Esophagus muscularis mucosa (tissue), 4 donors: ENCODE measurements around the gene GALNTL6. TPM values are rescaled to one million over a fixed set of nuclear protein-coding genes. Genes with fewer than 3 reads are reported as not detected.

Experiments used
- DNase-seq: peaks from one replicate; pipeline ENCODE4 v3.0.0-alpha.2; 2017; ENCODE audit errors: extremely low spot score
- H3K27ac ChIP-seq, 4 donors: fragments of 200-600 bp; sonication (generic); replicated peaks in 1 of 4; 1 replicate in 3 of 4; 2 replicates in 1 of 4; pipeline ENCODE4 v1.5.1; 2016 to 2019; ENCODE audit warnings: mild to moderate bottlenecking in 1 of 4
- H3K27me3 ChIP-seq, 4 donors: fragments of 200-600 bp; sonication (generic); one replicate each; pipeline versions ENCODE4 v1.5.1 to v1.6.0; 2016 to 2019
- H3K36me3 ChIP-seq, 4 donors: fragments of 200-600 bp; sonication (generic); one replicate each; pipeline ENCODE4 v1.5.1; 2016 to 2019
- H3K4me1 ChIP-seq, 4 donors: fragments of 200-600 bp; sonication (generic); one replicate each; pipeline ENCODE4 v1.5.1; 2016 to 2019
- H3K4me3 ChIP-seq, 4 donors: fragments of 200-600 bp; sonication (generic); 1 replicate in 2 of 4; 2 replicates in 2 of 4; pipeline ENCODE4 v1.5.1; 2016 to 2019; ENCODE audit warnings: mild to moderate bottlenecking in 4 of 4, moderate library complexity in 1 of 4
- H3K9me3 ChIP-seq, 4 donors: fragments of 200-600 bp; sonication (generic); 1 replicate in 3 of 4; 2 replicates in 1 of 4; pipeline ENCODE4 v1.5.1; 2016 to 2019
- EP300 ChIP-seq: sonication (generic); formaldehyde crosslinking; IDR thresholded peaks from one replicate; pipeline ENCODE4 v1.6.1; 2017; ENCODE audit warnings: antibody characterized with exemption
- POLR2A ChIP-seq: fragments of 450-650 bp; IDR thresholded peaks from one replicate; pipeline ENCODE4 v1.6.1; 2017; ENCODE audit warnings: antibody characterized with exemption, moderate library complexity, mild to moderate bottlenecking, low read depth
- POLR2AphosphoS5 ChIP-seq, 2 donors: sonication (generic); formaldehyde crosslinking; IDR thresholded peaks; one replicate each; pipeline ENCODE4 v1.6.1; 2017; ENCODE audit warnings: antibody characterized with exemption in 2 of 2
- WGBS: methylation state at CpG from one replicate; pipeline ENCODE4 v1.1.5; 2018; 5-methylcytosine and 5-hydroxymethylcytosine counted together
- intact Hi-C: fragments of 100-400 bp; cut with DNase I; formaldehyde crosslinking; loops from one replicate; pipeline ENCODE4 v1.15.1; 2023
- total RNA-seq, 4 donors: library from RNA; depleted of rRNA; stranded (reverse); fragments of >200 nt; gene quantifications; one replicate each; pipeline versions ENCODE4 v1.1.0 to v1.2.1, GENCODE V29; 2016
- TF ChIP-seq, protein P1 (sequence below), 3 experiments: fragments of 200-600 bp in 2 of 3; fragments of 450-650 bp in 1 of 3; sonication (generic) in 2 of 3; IDR thresholded peaks; one replicate each; pipeline ENCODE4 v1.5.1; 2017 to 2019; ENCODE audit warnings: antibody characterized with exemption in 3 of 3, mild to moderate bottlenecking in 2 of 3, moderate library complexity in 1 of 3

Gene GALNTL6
- total RNA-seq, 4 donors from 2014 or later, result 0.33 to 0.42 TPM; not detected in 2

DNA sequence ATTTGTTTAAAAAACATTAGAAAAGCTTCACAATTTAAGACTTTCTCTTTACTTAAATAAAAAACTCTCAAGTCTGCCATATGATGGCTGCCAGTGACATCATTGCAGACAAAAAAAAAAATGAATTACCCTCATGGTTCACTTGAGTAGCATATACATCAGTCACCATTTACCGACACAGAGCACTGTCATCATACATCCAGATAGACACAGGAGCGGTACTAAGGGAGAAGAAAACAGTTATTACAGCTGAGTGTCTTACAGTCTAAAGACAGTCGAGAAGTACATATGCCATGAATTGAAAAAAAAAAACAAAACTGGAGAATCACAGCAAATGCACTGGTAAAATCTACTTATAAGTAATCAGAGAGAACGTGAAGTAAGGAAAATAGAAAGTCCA lies 949.7 kb downstream of the GALNTL6 start:
- TF ChIP-seq, protein P1, sequence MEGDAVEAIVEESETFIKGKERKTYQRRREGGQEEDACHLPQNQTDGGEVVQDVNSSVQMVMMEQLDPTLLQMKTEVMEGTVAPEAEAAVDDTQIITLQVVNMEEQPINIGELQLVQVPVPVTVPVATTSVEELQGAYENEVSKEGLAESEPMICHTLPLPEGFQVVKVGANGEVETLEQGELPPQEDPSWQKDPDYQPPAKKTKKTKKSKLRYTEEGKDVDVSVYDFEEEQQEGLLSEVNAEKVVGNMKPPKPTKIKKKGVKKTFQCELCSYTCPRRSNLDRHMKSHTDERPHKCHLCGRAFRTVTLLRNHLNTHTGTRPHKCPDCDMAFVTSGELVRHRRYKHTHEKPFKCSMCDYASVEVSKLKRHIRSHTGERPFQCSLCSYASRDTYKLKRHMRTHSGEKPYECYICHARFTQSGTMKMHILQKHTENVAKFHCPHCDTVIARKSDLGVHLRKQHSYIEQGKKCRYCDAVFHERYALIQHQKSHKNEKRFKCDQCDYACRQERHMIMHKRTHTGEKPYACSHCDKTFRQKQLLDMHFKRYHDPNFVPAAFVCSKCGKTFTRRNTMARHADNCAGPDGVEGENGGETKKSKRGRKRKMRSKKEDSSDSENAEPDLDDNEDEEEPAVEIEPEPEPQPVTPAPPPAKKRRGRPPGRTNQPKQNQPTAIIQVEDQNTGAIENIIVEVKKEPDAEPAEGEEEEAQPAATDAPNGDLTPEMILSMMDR (IDR thresholded peaks at IDR 0.05), result no peak
- no peak for TF ChIP-seq EP300
- TF ChIP-seq POLR2AphosphoS5 (IDR thresholded peaks at IDR 0.05), result no peak
- no peak for TF ChIP-seq POLR2A
- intact Hi-C loops, result no loop called here
- no peaks in the 10 kb centered on the region for H3K9me3 ChIP-seq
- H3K27me3 ChIP-seq, result no peaks in the 10 kb centered on the region
- H3K36me3 ChIP-seq, result no peaks in the 10 kb centered on the region
- WGBS, result 78% methylated on average over 4 of the region's 4 CpGs
- H3K4me1 ChIP-seq, result peaks cover 0 to 3% (median 0%) of the 10 kb centered on the region in 4 donors
- no peak for DNase-seq
- no peak overlapping the region for H3K4me3 ChIP-seq
- no peak overlapping the region for H3K27ac ChIP-seq

DNA sequence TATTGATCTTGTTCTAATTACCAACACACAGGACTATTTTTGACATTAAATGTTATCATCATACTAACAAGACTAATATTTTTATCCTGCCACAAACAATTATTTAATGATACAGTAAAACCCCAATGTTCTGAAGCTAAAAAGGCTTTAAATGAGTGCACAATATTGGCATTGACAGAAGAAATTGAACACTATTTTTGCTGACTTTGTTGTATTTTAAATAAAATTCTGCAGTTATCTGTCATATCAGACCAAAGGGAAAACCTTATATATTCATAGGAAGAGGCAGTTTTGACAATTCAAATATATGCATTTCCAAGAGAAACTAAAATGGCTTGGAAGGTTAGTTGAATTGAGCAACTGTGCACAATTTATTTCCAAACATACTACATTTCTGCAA lies 957.6 kb downstream of the GALNTL6 start:
- Histone ChIP-seq H3K36me3 (no peaks in the 10 kb centered on the region), H3K27ac (no peak overlapping the region), H3K4me1 (no peaks in the 10 kb centered on the region), H3K4me3 (no peak overlapping the region), H3K27me3 (no peaks in the 10 kb centered on the region), H3K9me3 (no peaks in the 10 kb centered on the region)
- no peak for DNase-seq
- TF ChIP-seq POLR2A, result no peak
- no peak for TF ChIP-seq EP300
- TF ChIP-seq, protein P1 (IDR thresholded peaks at IDR 0.05), result no peak
- no peak for TF ChIP-seq POLR2AphosphoS5 (IDR thresholded peaks at IDR 0.05)
- intact Hi-C loops, result no loop called here

DNA sequence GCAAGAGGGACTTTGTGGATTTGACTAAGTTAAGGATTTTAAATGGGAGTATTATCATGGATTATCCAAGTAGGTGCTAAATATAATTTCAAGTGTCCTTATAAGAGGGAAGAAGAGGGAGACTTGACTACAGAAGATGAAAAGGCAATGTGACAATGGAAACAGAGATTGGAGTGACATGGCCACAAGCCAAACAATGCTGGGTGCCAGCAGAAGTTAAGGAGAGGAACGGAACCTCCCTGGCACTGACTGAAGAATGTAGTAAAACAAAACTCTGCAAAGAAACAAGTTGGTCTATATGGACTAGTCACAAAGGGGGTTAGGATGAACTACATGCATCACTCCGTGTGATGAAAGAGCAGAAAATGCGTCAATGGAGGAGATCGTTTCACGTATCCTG lies 959.6 kb downstream of the GALNTL6 start:
- no peak overlapping the region for H3K27ac ChIP-seq
- intact Hi-C loops, result no loop called here
- no peaks in the 10 kb centered on the region for H3K36me3 ChIP-seq
- H3K9me3 ChIP-seq, result no peaks in the 10 kb centered on the region
- H3K4me3 ChIP-seq, result no peak overlapping the region
- 70% methylated on average over 5 of the region's 5 CpGs for WGBS
- no peaks in the 10 kb centered on the region for H3K4me1 ChIP-seq
- DNase-seq, result no peak
- TF ChIP-seq POLR2A (no peak), POLR2AphosphoS5 (IDR thresholded peaks at IDR 0.05) (no peak), EP300 (no peak)
- TF ChIP-seq, protein P1 (IDR thresholded peaks at IDR 0.05), result no peak
- H3K27me3 ChIP-seq, result no peaks in the 10 kb centered on the region

DNA sequence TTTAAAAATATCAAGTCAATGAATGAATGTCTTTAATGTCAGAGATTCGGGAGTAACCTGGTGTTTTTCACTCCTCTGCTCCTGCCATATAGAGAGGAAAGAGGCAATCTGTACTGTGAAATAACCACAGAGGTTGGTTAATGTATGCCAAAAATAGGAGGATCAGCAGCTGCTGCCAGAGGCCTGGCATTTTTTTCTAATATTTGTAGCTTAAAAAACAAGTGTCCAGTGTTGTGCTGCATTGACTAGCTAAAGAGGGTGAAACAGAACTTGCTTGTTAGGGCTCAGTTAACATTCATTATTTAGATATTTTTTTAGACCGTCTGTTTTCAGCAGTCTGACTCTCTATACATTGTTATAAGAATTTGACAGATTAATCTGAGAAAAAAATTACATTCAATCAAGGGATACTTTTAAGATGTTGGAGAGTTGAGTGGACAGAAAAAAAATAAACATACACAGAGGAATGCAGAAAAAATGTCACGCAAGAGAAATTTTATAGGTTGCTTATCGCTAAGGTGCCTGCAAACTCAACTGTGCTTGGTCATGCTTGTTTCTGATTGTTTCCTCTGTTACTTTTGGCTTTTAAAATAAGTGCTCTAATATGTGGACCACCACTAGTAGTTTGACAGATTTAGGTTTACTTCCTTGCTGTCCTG lies 963.1 kb downstream of the GALNTL6 start:
- DNase-seq, result no peak
- H3K4me3 ChIP-seq, result no peak overlapping the region
- TF ChIP-seq EP300, result no peak
- TF ChIP-seq, protein P1 (IDR thresholded peaks at IDR 0.05), result no peak
- H3K4me1 ChIP-seq, result no peaks in the 10 kb centered on the region
- H3K27me3 ChIP-seq, result no peaks in the 10 kb centered on the region
- 47% methylated on average over 4 of the region's 4 CpGs for WGBS
- intact Hi-C loops, result no loop called here
- H3K27ac ChIP-seq, result no peak overlapping the region
- H3K9me3 ChIP-seq, result no peaks in the 10 kb centered on the region
- no peaks in the 10 kb centered on the region for H3K36me3 ChIP-seq
